ENCODE data around the gene LCN15.
"Not testable (repeated sequence)": the region's sequence is repeated elsewhere in the genome, so short reads cannot be mapped to it uniquely, and the experiment has no call there.

LCN15 gene

GRCh38 chr9:136769710-136770191 lies 5.4 kb upstream of the LCN15 start:
- peaks cover 10% of the 10 kb centered on the region for H3K27me3 ChIP-seq (ENCODE audit: insufficient read depth, insufficient read length)
- H3K9ac ChIP-seq (ENCODE audit: insufficient read length, low read depth), result no peak overlapping the region
- H3K9me3 ChIP-seq (ENCODE audit: insufficient read depth, low read length), result peaks cover 20% of the 10 kb centered on the region; the same call in 1 of the 2 replicates
- peaks cover 9% of the 10 kb centered on the region for H3K4me1 ChIP-seq (ENCODE audit: insufficient read depth, insufficient read length)
- peak; percentile 35 for DNase-seq (ENCODE audit: low read depth, low spot score)
- TF ChIP-seq YY1 (IDR thresholded peaks at IDR 0.05; ENCODE audit: insufficient read depth, insufficient read length) (no peak), SUZ12 (IDR thresholded peaks at IDR 0.05; ENCODE audit: extremely low read depth, insufficient read depth, insufficient read length) (no peak)
- H3K36me3 ChIP-seq (ENCODE audit: insufficient read depth, insufficient read length, low read length), result no peaks in the 10 kb centered on the region
- H3K4me3 ChIP-seq (ENCODE audit: insufficient read length, low read depth), result peak overlapping the region; percentile 15

GRCh38 chr9:136766410-136767120 lies 2.2 kb upstream of the LCN15 start:
- H3K36me3 ChIP-seq (ENCODE audit: insufficient read depth, insufficient read length, low read length); H3K9me3 ChIP-seq (ENCODE audit: insufficient read depth, low read length); H3K4me3 ChIP-seq (ENCODE audit: insufficient read length, low read depth); H3K27me3 ChIP-seq (ENCODE audit: insufficient read depth, insufficient read length); DNase-seq (ENCODE audit: low read depth, low spot score); H3K9ac ChIP-seq (ENCODE audit: insufficient read length, low read depth): not testable (repeated sequence)
- H3K4me1 ChIP-seq (ENCODE audit: insufficient read depth, insufficient read length), result peaks cover 31% of the 10 kb centered on the region

- not testable (repeated sequence) for DNase-seq (ENCODE audit: low read depth, low spot score); H3K4me3 ChIP-seq (ENCODE audit: insufficient read length, low read depth); H3K9ac ChIP-seq (ENCODE audit: insufficient read length, low read depth); H3K36me3 ChIP-seq (ENCODE audit: insufficient read depth, insufficient read length, low read length); H3K27me3 ChIP-seq (ENCODE audit: insufficient read depth, insufficient read length); H3K9me3 ChIP-seq (ENCODE audit: insufficient read depth, low read length)
- H3K4me1 ChIP-seq (ENCODE audit: insufficient read depth, insufficient read length), result peaks cover 30% of the 10 kb centered on the region
Observed at GRCh38 chr9:136765745-136766409, 1.6 kb upstream of the LCN15 start.

GRCh38 chr9:136765041-136765440 lies 723 bp upstream of the LCN15 start:
- Histone ChIP-seq H3K4me1 (ENCODE audit: insufficient read depth, insufficient read length) (peaks cover 38% of the 10 kb centered on the region), H3K36me3 (ENCODE audit: insufficient read depth, insufficient read length, low read length) (no peaks in the 10 kb centered on the region), H3K9ac (ENCODE audit: insufficient read length, low read depth) (peak overlapping the region; percentile 17), H3K27me3 (ENCODE audit: insufficient read depth, insufficient read length) (peaks cover 10% of the 10 kb centered on the region), H3K4me3 (ENCODE audit: insufficient read length, low read depth) (no peak overlapping the region), H3K9me3 (ENCODE audit: insufficient read depth, low read length) (no peaks in the 10 kb centered on the region)
- no peak for DNase-seq (ENCODE audit: low read depth, low spot score)
- TF ChIP-seq ZNF274 (IDR thresholded peaks at IDR 0.05; ENCODE audit: low read depth, low read length), result no peak
- TF ChIP-seq YY1 (IDR thresholded peaks at IDR 0.05; ENCODE audit: insufficient read depth, insufficient read length), result no peak
- no peak for TF ChIP-seq SUZ12 (IDR thresholded peaks at IDR 0.05; ENCODE audit: extremely low read depth, insufficient read depth, insufficient read length)

GRCh38 chr9:136763649-136764035 lies 676 bp downstream of the LCN15 start:
- DNase-seq (ENCODE audit: low read depth, low spot score), result no peak
- no peak overlapping the region for H3K4me3 ChIP-seq (ENCODE audit: insufficient read length, low read depth)
- H3K4me1 ChIP-seq (ENCODE audit: insufficient read depth, insufficient read length), result peaks cover 44% of the 10 kb centered on the region
- TF ChIP-seq ZNF274 (IDR thresholded peaks at IDR 0.05; ENCODE audit: low read depth, low read length), result no peak
- TF ChIP-seq YY1 (IDR thresholded peaks at IDR 0.05; ENCODE audit: insufficient read depth, insufficient read length), result no peak
- TF ChIP-seq SUZ12 (IDR thresholded peaks at IDR 0.05; ENCODE audit: extremely low read depth, insufficient read depth, insufficient read length), result no peak
- peak overlapping the region; percentile 23 for H3K9ac ChIP-seq (ENCODE audit: insufficient read length, low read depth)
- H3K9me3 ChIP-seq (ENCODE audit: insufficient read depth, low read length), result no peaks in the 10 kb centered on the region
- no peaks in the 10 kb centered on the region for H3K36me3 ChIP-seq (ENCODE audit: insufficient read depth, insufficient read length, low read length)
- H3K27me3 ChIP-seq (ENCODE audit: insufficient read depth, insufficient read length), result peaks cover 10% of the 10 kb centered on the region

- peak; percentile 95 for DNase-seq (ENCODE audit: low read depth, low spot score)
- peaks cover 8% of the 10 kb centered on the region for H3K27me3 ChIP-seq (ENCODE audit: insufficient read depth, insufficient read length)
- no peak for TF ChIP-seq YY1 (IDR thresholded peaks at IDR 0.05; ENCODE audit: insufficient read depth, insufficient read length)
- TF ChIP-seq SUZ12 (IDR thresholded peaks at IDR 0.05; ENCODE audit: extremely low read depth, insufficient read depth, insufficient read length), result no peak
- TF ChIP-seq ZNF274 (IDR thresholded peaks at IDR 0.05; ENCODE audit: low read depth, low read length), result no peak
- H3K4me3 ChIP-seq (ENCODE audit: insufficient read length, low read depth), result peak overlapping the region; percentile 15
- no peaks in the 10 kb centered on the region for H3K36me3 ChIP-seq (ENCODE audit: insufficient read depth, insufficient read length, low read length)
- H3K9me3 ChIP-seq (ENCODE audit: insufficient read depth, low read length), result no peaks in the 10 kb centered on the region
- H3K9ac ChIP-seq (ENCODE audit: insufficient read length, low read depth), result peak overlapping the region; percentile 23
- peaks cover 46% of the 10 kb centered on the region for H3K4me1 ChIP-seq (ENCODE audit: insufficient read depth, insufficient read length)
Observed at GRCh38 chr9:136762915-136763648, 1.2 kb downstream of the LCN15 start.

- TF ChIP-seq ZNF274 (IDR thresholded peaks at IDR 0.05; ENCODE audit: low read depth, low read length) (no peak), SUZ12 (IDR thresholded peaks at IDR 0.05; ENCODE audit: extremely low read depth, insufficient read depth, insufficient read length) (no peak), YY1 (IDR thresholded peaks at IDR 0.05; ENCODE audit: insufficient read depth, insufficient read length) (no peak)
- no peak for DNase-seq (ENCODE audit: low read depth, low spot score)
- Histone ChIP-seq H3K36me3 (ENCODE audit: insufficient read depth, insufficient read length, low read length) (no peaks in the 10 kb centered on the region), H3K9ac (ENCODE audit: insufficient read length, low read depth) (peak overlapping the region; percentile 76), H3K4me1 (ENCODE audit: insufficient read depth, insufficient read length) (peaks cover 50% of the 10 kb centered on the region), H3K4me3 (ENCODE audit: insufficient read length, low read depth) (no peak overlapping the region), H3K9me3 (ENCODE audit: insufficient read depth, low read length) (no peaks in the 10 kb centered on the region), H3K27me3 (ENCODE audit: insufficient read depth, insufficient read length) (peaks cover 3% of the 10 kb centered on the region)
Observed at GRCh38 chr9:136762221-136762691, 2.1 kb downstream of the LCN15 start.

All from NT2/D1 (cell line).